ENCODE data around the gene ZCCHC7. TPM values are rescaled to one million over a fixed set of nuclear protein-coding genes. Genes with fewer than 3 reads are reported as not detected.
"Not testable (repeated sequence)": the region's sequence is repeated elsewhere in the genome, so short reads cannot be mapped to it uniquely, and the experiment has no call there.

ZCCHC7 gene
- total RNA-seq, result 16.1 and 25.0 TPM in 2 replicates

GRCh38 chr9:37119907-37120842, at the start of gene ZCCHC7:
TSS of gene ZCCHC7 (plus strand) at chr9:37120574.
- TF ChIP-seq, protein P1, sequence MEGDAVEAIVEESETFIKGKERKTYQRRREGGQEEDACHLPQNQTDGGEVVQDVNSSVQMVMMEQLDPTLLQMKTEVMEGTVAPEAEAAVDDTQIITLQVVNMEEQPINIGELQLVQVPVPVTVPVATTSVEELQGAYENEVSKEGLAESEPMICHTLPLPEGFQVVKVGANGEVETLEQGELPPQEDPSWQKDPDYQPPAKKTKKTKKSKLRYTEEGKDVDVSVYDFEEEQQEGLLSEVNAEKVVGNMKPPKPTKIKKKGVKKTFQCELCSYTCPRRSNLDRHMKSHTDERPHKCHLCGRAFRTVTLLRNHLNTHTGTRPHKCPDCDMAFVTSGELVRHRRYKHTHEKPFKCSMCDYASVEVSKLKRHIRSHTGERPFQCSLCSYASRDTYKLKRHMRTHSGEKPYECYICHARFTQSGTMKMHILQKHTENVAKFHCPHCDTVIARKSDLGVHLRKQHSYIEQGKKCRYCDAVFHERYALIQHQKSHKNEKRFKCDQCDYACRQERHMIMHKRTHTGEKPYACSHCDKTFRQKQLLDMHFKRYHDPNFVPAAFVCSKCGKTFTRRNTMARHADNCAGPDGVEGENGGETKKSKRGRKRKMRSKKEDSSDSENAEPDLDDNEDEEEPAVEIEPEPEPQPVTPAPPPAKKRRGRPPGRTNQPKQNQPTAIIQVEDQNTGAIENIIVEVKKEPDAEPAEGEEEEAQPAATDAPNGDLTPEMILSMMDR (IDR thresholded peaks at IDR 0.05; ENCODE audit: insufficient read depth, low read depth, low read length), result no peak
- DNase-seq (ENCODE audit: low read depth), result peak; percentile 95
- peak within 1 kb of the TSS; percentile 69 for H3K4me3 ChIP-seq (ENCODE audit: low read depth, low read length)

GRCh38 chr9:37074790-37075189, 45.6 kb upstream of the ZCCHC7 start:
- DNase-seq (ENCODE audit: low read depth); H3K4me3 ChIP-seq (ENCODE audit: low read depth, low read length): not testable (repeated sequence)

GRCh38 chr9:37079370-37080164, 40.8 kb upstream of the ZCCHC7 start:
- peak; percentile 94 for DNase-seq (ENCODE audit: low read depth)
- TF ChIP-seq, protein P1 (IDR thresholded peaks at IDR 0.05; ENCODE audit: insufficient read depth, low read depth, low read length), result no peak
- H3K4me3 ChIP-seq (ENCODE audit: low read depth, low read length), result peak overlapping the region; percentile 90

- peak; percentile 29 for DNase-seq (ENCODE audit: low read depth)
- peak overlapping the region; percentile 90 for H3K4me3 ChIP-seq (ENCODE audit: low read depth, low read length)
These were observed 40.2 kb upstream of the ZCCHC7 start for GRCh38 chr9:37080165-37080628.

DNA sequence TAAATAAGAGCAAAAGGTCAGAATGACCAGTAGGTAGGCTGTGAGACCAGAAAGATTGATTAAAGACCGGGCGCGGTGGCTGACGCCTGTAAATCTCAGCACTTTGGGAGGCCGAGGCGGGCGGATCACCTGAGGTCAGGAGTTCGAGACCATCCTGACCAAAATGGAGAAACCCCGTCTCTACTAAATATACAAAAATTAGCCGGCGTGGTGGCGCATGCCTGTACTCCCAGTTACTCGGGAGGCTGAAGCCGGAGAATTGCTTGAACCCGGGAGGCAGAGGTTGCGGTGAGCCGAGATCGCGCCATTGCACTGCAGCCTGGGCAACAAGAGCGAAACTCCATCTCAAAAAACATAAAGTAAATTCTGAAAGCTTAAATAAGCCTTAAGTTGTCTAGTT, 38.9 kb upstream of the ZCCHC7 start:
- DNase-seq (ENCODE audit: low read depth); H3K4me3 ChIP-seq (ENCODE audit: low read depth, low read length): not testable (repeated sequence)

DNA sequence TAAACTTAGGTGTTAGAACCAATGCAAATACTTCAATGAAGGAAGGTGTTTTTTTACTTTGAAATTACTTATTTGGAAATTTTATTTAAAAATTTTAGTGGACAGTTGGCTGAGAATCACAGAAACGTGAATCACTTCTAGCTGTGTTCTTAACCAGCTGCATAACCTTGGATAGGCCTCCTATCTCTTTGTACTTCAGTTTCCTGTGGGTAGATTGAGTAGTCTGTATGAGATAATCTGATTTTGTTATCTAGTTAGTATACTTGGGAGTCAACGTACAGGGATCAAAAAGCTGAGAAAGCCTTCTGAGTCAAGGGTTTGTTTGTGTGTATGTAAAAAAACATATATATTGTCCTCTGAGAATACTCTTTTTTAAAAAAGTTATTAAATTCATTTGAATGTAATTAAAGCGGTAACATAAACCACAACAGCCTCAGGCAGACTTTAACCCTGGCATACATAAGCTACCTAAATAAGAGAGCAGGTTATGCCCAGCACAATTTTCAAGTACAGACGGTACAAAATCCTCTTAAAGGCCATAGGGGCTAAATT, 38.1 kb upstream of the ZCCHC7 start:
- DNase-seq (ENCODE audit: low read depth), result no peak
- H3K4me3 ChIP-seq (ENCODE audit: low read depth, low read length), result no peak overlapping the region
- TF ChIP-seq, protein P1 (IDR thresholded peaks at IDR 0.05; ENCODE audit: insufficient read depth, low read depth, low read length), result no peak

DNA sequence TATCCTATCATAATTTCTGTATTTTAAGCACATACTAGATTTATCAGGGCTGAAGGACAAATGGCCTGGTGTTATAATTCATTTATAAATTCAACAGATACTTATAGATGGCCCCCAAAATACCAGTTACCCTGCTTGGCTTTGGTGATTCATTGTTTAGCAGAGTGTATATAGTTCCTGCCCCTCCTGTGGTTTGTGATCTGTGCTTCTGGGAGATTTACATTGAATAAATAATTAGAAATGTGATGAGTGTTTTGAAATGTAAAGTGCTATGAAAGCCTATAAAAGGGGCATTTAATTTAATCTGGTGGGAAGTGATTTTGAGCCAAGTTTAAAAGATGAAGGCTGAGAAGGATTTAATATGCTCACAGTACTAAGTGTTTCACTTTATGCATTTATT, 36.7 kb upstream of the ZCCHC7 start:
- DNase-seq (ENCODE audit: low read depth), result no peak
- TF ChIP-seq, protein P1 (IDR thresholded peaks at IDR 0.05; ENCODE audit: insufficient read depth, low read depth, low read length), result no peak
- no peak overlapping the region for H3K4me3 ChIP-seq (ENCODE audit: low read depth, low read length)

DNA sequence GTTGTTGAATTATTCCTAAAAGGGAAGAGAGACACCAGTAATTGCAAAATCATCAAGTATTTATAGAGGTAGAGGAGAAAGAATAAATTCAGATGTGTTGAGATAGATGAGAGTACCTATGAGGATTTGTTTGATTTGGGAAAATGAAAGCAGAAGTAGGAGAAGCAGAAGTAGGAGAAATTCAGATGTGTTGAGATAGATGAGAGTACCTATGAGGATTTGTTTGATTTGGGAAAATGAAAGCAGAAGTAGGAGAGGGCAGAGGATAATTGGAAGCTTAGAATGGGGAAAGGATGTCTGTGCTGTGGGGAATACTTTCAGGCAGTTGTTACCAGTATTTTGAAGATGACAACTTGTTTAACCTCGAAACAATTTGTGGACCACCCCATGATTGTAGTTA, 35.1 kb upstream of the ZCCHC7 start:
- TF ChIP-seq, protein P1 (IDR thresholded peaks at IDR 0.05; ENCODE audit: insufficient read depth, low read depth, low read length), result no peak
- DNase-seq (ENCODE audit: low read depth), result no peak
- no peak overlapping the region for H3K4me3 ChIP-seq (ENCODE audit: low read depth, low read length)

DNA sequence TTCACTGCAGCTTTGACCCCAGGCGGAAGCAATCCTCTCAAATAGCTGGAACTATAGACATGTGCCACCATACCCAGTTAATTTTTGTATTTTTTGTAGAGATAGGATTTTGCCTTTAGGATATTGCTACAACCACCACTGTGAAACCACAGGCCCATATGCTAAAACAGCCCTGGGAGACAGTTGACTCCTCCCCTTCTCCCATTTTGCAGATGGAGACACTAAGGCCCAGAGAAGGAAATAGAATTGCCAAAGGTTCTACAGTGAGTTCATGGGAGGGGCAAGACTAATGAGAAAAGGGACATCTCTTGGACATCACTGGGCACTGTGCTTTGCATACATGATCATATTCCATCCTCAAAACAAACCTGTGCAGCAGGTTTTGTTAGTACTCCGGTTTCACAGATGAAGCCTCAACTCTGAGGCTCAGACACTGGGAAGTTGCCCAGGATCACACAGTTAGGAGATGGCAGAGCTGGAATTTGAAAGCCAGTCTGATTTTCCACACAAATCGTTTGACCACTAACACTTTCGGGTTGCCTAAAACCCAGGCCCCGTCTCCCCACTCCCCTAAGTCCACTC, 27.6 kb upstream of the ZCCHC7 start:
- H3K4me3 ChIP-seq (ENCODE audit: low read depth, low read length); DNase-seq (ENCODE audit: low read depth): not testable (repeated sequence)

All from fibroblast of villous mesenchyme (primary cell).